ENCODE measurements around the gene PDK4. TPM values are rescaled to one million over a fixed set of nuclear protein-coding genes. Genes with fewer than 3 reads are reported as not detected.

PDK4 gene
- total RNA-seq, 1 donor from 2014 or later = 431 TPM

- ATAC-seq (peak; percentile 81), DNase-seq (ENCODE audit: missing footprints) (no peak)
These were observed 51.2 kb downstream of the PDK4 start for GRCh38 chr7:95545007-95545615.

GRCh38 chr7:95544171-95544570 is 52.1 kb downstream of the PDK4 start:
- DNase-seq (ENCODE audit: missing footprints) (no peak), ATAC-seq (no peak)
- intact Hi-C loops (cut with DNase I) = no loop called here

More at GRCh38 chr7:95545007-95545615, 51.2 kb downstream of the PDK4 start:
- intact Hi-C loops (cut with DNase I) = loop anchor here (1.0 kb wide), 1 partner anchor 139 kb away; no protein-coding TSS in a partner anchor

- intact Hi-C loops (cut with DNase I) = no loop called here
- DNase-seq (ENCODE audit: missing footprints) = no peak
- no peak for ATAC-seq
These were observed 53.0 kb downstream of the PDK4 start for GRCh38 chr7:95543312-95543711.

GRCh38 chr7:95540366-95540765 is 56.0 kb downstream of the PDK4 start:
- intact Hi-C loops (cut with DNase I) = no loop called here
- no peak for DNase-seq (ENCODE audit: missing footprints)
- no peak for ATAC-seq

GRCh38 chr7:95539426-95539825 is 56.9 kb downstream of the PDK4 start:
- intact Hi-C loops (cut with DNase I) = no loop called here
- no peak for ATAC-seq
- DNase-seq (ENCODE audit: missing footprints) = no peak

GRCh38 chr7:95537468-95537867 is 58.8 kb downstream of the PDK4 start:
- DNase-seq (ENCODE audit: missing footprints) = no peak
- intact Hi-C loops (cut with DNase I) = no loop called here
- no peak for ATAC-seq

GRCh38 chr7:95536656-95537311 is 59.5 kb downstream of the PDK4 start:
- intact Hi-C loops (cut with DNase I) = no loop called here
- DNase-seq (ENCODE audit: missing footprints) (no peak), ATAC-seq (no peak)

- intact Hi-C loops (cut with DNase I) = no loop called here
- no peak for DNase-seq (ENCODE audit: missing footprints)
These were observed 60.7 kb downstream of the PDK4 start for GRCh38 chr7:95535662-95536061.

GRCh38 chr7:95534796-95535195 is 61.5 kb downstream of the PDK4 start:
- DNase-seq (ENCODE audit: missing footprints) (no peak), ATAC-seq (peak; percentile 41)
- intact Hi-C loops (cut with DNase I) = no loop called here

More at GRCh38 chr7:95535662-95536061, 60.7 kb downstream of the PDK4 start:
- no peak for ATAC-seq

Other genes with a start within 250 kb of the PDK4 start
- 0.57 TPM for gene PON3, start 200.1 kb downstream of the PDK4 start, total RNA-seq
- gene PON2, start 161.5 kb downstream of the PDK4 start, total RNA-seq = 37.4 TPM
- 7.0 TPM for gene ASB4, start 110.6 kb downstream of the PDK4 start, total RNA-seq
- 30.7 TPM for gene DYNC1I1, start 176.0 kb upstream of the PDK4 start, total RNA-seq